DMS53 (cell line): Measurements from ENCODE around the gene SREBF1.

Experiments
- DNase-seq: peaks from one replicate; lab custom pipeline; 2025; lab: John Stamatoyannopoulos, UW

Gene SREBF1

DNA sequence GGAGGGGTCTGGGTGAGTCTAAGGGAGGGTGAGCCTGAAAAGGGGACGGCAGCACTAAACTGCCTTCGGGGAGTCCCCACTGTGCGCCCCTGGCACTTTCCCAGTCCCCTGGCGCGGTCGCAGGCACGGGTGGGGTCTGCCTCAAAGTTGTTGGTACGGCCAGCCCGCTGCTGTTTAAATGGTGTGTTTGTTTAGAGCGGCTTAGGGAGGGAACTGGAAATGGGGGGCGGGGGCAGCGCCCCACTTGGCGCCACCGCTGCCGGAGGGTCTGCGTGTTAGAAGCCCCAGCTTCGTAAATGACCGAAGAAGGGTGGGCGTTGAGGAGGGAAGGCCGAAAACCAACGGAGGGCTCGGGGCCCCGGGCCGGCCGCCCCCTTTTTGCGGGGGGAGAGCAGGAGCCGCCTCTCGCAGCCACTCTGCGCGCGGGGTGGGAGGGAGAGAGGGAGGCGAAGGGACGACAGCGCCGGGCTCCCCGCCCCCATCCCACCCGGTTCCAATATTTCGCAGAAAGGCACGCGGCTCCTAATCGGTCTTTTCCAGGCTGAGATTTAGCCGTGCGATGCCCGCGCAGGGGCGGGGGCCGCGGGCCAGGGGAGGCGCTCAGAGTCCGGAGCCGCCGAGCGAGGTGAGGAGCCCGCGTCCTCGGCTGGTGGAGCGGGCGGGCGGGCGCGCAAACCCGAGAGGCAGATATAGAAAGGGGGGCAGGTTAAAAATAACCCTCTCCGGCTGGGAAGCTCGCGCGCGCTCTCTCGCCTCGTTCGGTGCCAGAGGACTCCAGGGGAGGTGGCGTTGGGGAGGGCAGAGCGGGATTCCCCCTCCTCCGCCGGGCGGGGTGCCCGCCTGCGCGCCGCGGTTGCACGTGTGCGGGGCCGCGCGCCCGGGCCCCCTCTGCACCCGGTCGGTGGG lies 54.9 kb downstream of the SREBF1 start:
- peak; percentile 74 for DNase-seq

DNA sequence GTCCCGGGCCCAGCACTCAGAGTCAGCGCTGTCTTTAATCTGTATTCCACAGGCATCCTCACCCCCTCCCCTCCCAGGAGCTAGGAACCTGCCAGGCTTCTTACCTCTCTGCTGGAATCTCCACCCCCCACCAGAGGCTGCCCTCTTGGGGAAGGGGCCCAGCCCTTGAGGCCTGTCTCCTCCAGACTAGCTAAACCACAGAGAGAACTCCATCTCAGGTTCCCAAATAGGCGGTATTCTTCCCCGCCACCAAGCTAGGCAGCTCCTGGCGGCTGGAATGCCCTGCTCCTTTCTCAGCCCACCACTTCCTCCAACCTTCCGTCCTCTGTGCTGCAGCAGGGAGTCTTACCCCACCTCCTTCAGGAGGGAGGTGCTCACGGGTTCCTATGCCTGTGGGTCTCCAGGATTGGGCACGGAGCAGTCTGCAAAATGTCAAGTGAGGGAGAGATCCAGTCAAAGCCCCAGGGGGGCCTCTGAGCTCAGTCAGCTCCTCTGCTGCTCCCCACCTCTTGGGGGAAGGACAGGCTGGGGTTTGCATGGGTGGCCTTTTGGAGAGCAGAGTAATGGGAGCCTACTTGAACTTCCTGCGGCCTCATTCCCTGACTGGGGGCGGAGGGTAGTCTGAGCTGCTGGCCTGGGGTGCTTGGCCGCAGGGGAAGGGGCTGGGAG lies 55.7 kb downstream of the SREBF1 start:
- peak; percentile 24 for DNase-seq

DNA sequence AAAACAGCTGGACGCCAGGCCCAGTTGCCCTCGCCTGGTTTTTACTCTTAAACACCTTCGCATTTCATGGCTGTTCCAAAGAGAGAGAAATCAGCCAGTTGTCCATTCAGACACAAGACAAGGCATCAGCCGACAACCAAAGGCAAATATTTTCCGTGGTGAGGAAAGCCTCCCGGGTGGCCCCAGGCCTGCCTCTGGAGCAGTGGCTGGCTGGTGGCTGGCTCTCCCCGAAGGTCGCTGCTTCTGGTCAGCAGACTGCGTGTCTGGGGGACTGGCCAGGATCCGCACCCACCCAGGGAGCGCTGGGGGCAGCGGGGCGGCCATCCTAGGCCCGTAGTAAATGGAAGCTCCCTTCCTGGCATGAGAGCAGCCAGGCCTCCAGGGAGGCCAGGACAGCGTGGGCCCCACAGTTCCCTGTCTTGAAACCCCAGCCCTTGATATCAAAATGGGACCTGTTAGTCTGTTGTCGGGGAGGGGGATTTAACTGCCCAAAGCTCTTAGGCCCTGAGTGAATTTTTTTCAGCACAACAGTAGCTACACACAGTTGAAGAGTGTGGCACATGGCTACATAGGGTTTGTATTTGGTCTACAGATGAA lies 57.7 kb downstream of the SREBF1 start:
- DNase-seq = no peak

DNA sequence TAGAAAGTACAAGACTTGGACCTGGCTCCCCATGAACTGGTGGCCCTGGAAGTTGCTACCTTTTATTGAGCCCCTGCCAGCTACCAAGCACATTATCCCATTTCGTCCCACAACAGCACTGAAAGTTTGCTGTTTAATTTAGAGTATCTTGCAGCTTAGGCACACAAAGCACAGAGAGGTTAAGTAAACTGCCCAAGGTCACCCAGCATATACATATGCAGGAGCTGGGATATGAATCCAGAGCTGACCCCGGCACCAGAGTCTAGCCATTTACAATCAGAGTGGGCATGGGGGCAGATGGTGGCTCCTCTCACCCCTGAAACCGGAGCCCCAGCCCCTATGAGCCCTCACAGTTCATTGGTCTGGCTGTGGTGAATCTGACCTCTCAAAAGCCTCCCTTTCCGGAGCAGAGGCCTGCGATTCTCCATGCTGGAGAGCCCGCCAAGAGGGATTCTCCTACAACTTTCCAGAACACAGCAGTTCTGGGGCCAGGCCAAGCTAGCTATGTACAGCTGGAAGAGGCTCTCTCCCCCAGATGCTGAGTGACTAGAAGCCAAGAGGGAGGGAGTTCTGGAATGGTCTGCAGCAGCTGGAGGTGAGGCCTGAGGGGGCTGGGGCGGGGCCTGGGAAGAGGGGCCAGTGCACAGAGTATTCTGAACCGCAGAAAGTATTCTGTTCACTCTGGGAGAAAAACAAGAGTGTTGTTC lies 58.3 kb downstream of the SREBF1 start:
- DNase-seq = no peak

DNA sequence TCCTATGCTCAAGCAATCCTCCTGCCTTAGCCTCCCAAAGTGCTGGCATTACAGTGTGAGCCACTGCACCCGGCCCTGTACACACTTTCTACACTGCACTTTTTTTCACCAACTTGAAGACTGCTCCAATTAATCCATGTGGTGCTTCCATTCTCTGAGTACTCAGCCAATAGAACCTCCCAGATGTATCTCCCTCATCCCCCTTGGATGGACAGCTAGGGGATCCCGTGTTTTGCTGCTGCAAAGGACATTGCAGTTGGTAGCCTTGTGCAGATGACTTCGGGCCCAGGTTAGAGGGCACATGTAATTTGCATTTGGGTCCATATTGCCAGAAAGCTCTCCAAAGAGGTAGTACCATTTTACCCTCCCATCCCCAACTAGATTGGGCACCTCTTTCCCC lies 59.9 kb downstream of the SREBF1 start:
- no peak for DNase-seq

DNA sequence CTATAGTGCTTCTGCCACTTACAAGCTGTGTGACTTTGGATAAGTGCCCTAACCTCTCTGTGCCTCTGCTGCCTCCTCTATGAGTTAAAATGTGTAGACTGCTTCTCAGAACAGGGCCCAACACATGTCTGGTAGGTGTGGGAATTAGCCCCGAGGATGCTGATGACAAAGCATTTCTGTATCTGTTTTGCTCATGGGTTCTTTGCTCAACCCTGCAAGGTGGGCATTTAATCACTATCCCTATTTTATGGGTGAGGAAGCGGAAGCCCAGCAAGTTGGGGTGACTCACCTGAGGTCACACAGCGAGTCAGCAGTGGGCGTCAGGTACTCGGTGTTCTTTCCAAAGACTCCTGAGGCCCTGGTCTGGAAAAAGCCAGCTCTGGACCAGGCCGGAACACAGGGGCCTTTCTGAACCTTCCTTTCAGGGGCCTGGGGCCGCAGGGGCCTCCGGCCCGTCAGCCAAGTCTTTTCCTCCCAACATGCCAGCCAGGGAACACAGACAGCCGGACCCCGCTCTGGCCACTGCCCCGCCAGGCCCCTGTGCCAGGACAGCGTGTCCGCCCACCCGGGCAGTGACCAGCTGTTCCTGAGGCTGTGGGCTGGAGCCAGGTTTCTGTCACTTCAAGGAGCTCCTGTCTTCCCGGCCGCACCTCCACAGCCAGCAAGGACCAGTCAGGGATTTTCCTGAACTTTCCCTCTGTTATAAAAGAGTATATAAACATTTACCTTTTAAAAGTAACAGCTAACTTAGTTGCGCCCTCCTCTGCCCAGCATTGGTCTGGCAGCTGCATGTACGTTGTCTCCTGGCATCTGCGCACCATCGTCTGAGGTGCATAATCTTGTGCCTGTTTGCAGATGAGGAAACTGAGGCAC lies 62.5 kb downstream of the SREBF1 start:
- DNase-seq = no peak

DNA sequence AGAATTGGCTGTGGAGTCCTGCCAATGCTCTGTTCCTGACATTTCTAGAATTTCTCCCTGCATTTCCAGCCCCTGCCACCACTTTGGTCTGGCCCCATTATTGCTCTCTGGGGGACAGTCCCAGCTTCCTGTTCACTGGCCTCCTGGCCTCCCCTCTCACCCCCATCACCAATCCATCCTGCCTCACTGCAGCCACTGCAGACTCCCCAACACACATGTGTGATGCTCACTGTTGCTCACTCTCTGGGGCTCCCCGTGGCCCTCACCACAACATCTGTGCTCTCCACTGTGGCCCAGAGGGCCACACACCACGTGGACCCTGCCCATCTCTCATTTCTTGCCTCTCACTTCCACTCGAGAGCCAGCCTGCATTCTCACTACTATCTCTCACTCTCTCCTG lies 64.6 kb downstream of the SREBF1 start:
- no peak for DNase-seq

DNA sequence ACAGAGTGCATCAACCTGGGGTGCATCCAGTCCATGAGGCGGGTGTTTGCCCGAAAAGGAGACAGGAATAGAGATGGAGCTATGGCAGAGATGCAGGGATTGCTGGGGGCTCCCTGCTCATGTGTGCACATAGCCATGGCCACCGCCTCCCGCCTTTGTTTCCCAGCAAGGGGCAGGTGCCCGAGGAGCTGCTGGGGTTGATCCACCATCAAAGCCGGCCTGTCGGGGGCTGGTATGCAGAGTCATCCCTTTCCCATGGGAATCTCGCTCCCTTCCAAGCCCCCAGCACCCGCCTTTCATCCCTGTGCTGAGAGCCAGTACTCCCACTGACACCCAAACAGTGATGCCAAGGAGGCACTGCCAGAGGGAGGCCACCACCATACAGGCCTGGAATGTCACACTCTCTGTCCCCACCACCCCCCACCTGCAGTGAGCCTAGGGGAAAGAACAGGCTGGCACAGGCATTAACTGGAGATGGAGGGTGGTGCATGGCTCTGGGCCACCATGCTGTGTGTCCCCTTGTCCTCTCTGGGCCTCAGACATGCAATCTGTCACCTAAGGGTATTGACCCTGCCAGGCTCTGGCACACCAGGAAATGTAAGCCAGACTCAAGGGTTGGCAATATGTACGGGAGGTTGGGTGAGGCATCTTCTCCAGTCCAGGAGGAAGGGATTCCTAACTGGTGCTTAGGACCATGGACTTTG lies 65.1 kb downstream of the SREBF1 start:
- no peak for DNase-seq

DNA sequence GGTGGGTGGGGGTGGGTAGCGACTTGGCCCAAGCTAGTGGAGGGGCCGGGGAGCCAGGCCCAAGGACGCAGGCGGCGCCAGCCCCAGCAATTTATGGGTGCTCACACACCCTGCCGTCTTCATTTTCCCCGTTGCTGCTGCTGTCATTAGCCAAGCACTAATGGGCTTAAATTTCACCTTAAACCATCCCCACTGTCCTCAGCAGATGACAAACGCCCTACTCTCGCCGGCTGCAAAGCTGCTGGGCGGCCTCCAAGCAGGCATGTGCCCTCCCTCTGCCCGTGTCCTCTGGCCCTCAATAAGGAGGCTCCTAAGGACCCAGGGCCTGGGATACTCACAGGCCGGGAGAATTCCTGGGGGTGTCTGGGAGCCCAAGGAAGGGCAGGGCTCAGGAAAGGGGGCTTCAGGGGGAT lies 66.1 kb downstream of the SREBF1 start:
- no peak for DNase-seq

DNA sequence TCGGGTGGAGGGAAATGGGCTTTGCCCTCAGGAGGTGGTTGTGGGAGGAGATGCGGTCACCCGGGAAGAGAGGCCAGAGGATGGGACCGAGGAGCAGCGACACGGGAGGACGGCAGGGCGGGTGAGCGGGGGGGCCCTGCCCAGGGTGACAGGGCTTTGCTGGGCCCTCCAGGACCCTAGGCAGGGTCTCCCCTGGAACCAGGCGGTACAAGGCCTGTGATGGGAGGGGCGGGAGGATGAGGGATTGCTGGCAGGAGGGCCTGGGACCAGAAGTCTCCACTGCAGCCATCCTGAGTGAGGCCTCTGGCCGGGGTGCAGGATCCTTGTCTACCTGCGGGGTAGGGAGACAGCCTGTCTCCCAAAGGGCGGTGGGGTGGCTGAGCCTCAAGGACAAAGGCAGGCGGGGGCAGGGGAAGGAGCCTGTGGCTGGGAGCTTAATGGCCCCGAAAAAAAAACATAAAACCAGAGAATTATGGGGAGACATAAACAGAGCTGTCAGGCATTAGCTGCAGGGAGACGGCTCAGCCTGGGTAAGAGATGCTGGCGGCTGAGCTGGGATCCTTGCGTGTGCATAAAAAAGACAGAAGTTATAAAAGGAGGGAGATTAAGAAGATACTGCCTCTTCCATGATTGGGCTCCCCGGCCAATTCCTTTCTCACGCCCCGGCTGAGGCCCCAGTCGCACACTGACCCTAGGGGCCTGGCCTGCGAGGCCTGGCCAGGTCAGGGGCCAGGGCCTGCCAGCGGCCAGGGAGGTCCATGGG lies 66.7 kb downstream of the SREBF1 start:
- no peak for DNase-seq

DNA sequence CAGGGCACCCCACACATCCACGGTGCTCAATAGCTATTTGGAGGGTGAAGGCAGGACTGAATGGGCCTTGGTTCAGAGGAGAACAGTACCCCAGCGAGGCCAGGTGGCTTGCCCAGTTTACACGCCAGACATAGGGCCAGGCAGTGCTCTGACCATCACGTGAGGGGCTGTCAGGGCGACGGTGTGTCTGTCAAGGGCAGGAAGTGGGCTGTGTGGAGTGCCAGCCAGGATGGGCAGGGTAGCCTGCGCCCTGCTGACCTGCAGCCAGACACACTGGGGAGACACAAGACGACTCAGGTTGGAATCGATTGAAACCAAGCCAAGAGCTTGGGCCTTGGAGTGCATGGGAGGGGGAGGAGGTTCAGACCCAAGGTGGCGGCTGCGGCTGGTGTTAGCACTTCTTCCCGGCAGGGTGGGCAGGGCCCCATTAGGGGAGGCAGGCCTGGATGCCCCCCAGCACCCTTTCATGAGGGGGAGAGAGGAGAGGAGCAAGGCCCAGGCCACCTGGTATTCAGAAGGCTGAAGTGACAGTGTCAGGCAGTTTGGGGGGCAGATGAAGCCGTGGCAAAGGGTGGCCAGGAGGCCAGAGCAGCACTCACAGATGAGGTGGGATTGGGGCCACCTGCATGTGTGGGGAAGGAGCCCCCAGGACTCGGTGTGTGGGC lies 68.2 kb downstream of the SREBF1 start:
- DNase-seq = no peak

DNA sequence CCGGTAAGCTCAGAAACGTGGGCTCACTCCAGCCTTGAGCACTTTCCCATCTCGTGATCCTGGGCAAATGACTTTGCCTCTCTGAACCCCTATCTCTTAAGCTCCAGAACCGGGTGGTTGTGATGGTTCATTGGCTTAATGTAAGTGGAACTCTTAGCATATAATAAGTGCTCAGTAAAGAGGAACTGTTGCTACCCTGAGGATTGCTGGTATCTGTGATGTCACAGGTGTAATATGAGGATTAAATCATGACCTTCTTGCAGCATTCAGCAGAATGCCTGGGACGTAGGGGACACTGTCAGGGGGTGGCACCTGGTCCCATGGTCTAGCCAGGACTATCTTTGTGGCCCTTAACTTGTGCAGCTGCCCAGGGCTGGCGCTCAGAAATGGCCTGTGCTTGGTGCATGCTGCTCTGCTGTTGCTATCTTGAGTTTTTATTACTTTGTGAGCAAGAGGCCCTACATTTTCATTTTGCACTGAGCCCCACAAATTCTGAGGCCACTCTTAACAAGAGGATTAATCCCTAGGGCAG lies 68.8 kb downstream of the SREBF1 start:
- DNase-seq = no peak

DNA sequence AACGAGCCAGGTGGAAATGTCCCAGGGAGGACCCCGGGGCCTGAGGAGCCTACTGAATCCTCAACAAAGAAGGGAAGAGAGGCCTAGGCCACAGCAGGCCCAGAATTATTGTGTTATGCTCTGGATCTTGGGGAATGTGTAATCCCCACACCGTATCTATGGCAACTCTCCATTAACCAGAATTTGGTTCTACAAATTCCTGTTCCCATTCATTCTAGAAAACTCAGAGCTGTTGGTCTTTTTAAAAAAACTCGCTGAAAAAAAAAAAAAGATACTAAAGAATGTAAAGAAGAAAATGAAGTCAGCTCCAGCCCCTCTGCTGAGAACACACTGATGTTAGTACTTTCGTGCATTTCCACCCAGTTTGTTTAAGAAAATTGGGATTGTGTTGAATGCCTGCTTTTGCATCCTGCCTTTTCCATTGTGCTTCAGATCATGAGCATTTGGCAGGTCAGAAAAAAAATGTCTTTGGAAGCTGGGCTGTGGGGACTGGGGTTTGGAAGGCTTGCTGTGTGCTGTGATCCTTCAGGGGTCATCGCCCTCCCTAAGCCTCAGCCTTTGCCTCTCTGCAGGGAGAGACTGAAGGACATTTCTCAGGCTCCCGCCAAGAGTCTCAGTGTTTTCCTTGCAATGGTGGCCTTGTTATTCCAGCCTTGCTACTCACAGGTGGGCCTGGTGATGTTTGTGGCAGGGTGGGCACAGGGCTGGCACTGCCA lies 69.5 kb downstream of the SREBF1 start:
- no peak for DNase-seq

DNA sequence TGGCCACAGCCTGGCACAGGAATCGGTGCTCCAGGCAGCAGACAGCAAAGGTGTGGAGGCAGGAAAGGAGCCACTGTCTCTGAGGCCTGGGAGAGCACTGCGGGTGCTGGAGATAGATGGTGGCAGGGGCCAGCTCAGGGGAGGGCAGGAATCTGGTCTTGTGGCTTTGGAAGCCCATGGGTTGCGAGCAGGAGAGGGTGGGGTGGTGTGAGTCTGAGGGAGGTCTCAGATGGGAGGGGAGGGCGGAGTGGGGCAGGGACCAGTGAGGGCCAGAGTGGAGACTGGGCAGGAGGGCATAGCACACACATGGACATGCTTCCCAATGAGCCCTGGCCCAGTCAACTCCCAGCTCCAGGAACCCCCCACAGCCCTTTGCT lies 70.1 kb downstream of the SREBF1 start:
- no peak for DNase-seq

DNA sequence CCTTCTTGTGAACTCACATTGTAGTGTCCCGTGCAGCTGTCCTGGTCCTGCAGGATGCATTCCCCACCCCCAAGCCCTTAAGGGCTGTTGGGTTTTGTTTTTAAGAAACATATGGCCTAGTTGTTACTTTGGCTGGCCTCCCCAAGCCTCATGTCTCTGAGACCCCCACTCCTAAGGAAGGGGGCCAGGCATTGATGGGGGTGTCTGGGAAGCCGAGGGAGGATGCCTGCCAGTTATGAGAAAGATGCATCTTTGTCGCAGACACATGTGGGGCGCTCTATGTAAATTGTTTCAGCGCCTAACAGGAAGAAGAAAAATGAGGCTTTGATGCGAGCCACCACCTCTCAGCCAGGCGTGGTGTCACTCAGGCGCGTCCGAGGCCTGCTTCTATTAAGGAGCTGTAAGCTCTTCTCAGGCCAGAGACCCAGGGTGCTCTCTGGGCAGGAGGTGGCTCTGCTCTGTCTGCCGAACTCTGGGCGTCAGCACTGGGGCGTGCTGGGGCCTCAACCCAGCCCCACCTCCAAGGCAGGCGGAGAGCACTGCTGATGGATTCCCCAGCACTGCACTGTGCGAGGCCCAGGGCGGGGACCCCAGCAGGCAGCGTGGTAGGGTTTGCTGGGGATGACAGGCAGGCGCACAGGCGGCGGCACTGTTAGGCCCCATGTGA lies 70.6 kb downstream of the SREBF1 start:
- no peak for DNase-seq

DNA sequence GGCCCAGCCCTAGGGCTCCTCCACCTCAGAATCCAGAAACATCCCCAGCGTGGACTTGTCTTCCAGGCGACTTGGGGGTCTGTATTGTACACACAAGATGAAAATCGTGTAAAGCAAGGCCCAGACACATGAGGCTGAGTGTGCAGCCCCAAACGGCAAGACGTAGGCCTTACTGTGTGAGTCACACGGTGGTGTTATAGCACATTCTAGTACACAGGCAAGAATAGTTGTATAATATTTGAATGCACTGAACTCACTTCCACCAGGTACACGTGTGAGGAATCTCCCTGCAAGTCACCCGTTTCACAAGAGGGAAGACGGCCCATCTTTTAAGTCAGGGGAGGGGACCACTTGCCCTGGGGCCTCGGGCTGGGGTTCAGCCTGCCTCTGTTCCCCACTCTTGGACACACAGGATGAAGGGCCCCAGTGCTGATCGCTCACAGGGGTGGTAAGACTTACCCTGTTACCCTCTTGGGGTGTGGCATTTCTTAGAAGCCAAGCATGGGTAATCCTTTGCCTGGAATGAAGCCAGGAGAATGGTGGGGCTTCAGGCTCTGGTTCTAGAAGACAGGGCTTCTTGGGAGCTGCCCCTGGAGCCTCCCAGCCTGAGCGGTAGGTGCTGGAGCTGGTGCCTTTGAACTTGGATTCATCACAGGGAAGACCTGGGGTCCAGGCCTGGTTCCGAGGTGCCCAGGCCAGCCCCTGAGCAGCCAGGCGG lies 71.3 kb downstream of the SREBF1 start:
- no peak for DNase-seq

DNA sequence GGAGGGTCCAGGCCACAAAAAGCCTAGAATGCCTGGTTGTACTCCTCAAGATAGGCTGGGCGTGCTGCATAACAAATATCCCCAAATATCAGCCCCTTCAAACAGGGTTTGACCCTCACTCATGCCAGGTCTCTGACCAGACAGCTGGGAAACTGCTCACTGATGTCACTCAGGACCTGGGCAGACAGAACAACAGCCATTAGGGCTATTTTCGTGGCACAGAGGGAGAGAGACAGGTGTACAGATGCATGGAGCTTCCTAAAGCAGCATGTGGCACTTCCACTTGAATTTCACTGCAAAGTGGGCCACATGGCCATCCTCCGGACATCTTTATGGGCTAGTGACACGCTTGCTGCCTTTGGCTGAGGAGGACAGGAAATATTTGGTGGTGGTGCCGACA lies 73.1 kb downstream of the SREBF1 start:
- no peak for DNase-seq
